ENCODE results near the gene RCAN2. TPM values are rescaled to one million over a fixed set of nuclear protein-coding genes. Genes with fewer than 3 reads are reported as not detected.
"Not testable (repeated sequence)": the region's sequence is repeated elsewhere in the genome, so short reads cannot be mapped to it uniquely, and the experiment has no call there.

The RCAN2 gene
- total RNA-seq, 6 donors from 2014 or later = 4.8 to 14.6 (median 9.1) TPM

DNA sequence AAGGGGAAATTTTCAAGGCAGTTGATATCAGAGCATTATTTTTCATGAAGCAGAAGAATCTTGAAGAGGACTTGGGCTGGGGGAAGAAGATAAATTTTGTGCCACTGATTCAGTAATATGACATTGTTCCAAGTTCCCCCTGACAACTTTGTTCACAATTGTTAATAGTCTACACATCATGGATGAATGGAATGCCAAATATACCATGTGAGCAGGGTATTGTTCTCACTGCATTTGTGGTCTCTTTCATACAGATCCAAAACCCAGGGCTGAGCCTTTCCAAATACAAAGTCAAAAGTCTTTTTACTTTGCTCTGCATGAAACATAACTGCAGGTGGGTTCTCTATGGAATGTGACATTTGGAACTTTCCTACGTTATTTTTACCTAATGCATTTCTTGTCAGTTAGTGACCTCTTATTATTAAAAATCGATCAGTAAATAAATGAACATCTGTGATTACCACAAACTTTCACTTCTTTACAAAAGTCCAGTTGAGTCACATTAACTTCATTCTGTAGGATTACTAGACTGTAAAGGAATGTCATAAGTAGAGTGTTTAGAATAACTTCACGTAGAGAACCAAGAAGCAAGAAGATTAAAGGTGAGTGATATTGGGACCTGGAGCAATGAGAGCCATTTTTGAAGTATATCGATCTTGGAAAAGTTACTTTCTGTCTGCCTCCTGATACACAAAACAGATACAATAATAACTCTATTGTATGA lies 100.9 kb downstream of the RCAN2 start:
- H3K27ac ChIP-seq = no peak overlapping the region
- TF ChIP-seq POLR2A (IDR thresholded peaks at IDR 0.05) (no peak), EP300 (IDR thresholded peaks at IDR 0.05) (no peak), POLR2AphosphoS5 (IDR thresholded peaks at IDR 0.05) (no peak)
- TF ChIP-seq, protein P1, sequence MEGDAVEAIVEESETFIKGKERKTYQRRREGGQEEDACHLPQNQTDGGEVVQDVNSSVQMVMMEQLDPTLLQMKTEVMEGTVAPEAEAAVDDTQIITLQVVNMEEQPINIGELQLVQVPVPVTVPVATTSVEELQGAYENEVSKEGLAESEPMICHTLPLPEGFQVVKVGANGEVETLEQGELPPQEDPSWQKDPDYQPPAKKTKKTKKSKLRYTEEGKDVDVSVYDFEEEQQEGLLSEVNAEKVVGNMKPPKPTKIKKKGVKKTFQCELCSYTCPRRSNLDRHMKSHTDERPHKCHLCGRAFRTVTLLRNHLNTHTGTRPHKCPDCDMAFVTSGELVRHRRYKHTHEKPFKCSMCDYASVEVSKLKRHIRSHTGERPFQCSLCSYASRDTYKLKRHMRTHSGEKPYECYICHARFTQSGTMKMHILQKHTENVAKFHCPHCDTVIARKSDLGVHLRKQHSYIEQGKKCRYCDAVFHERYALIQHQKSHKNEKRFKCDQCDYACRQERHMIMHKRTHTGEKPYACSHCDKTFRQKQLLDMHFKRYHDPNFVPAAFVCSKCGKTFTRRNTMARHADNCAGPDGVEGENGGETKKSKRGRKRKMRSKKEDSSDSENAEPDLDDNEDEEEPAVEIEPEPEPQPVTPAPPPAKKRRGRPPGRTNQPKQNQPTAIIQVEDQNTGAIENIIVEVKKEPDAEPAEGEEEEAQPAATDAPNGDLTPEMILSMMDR (IDR thresholded peaks at IDR 0.05) = no peak
- no peaks in the 10 kb centered on the region for H3K36me3 ChIP-seq
- H3K4me1 ChIP-seq = no peaks in the 10 kb centered on the region
- H3K27me3 ChIP-seq = no peaks in the 10 kb centered on the region
- no peaks in the 10 kb centered on the region for H3K9me3 ChIP-seq
- ATAC-seq (ENCODE audit: low FRiP score in 2 of 2) (no peak), DNase-seq (no peak)
- no peak overlapping the region for H3K4me3 ChIP-seq
- 88 to 93% methylated on average over 4 of the region's 4 CpGs for WGBS, 2 donors

DNA sequence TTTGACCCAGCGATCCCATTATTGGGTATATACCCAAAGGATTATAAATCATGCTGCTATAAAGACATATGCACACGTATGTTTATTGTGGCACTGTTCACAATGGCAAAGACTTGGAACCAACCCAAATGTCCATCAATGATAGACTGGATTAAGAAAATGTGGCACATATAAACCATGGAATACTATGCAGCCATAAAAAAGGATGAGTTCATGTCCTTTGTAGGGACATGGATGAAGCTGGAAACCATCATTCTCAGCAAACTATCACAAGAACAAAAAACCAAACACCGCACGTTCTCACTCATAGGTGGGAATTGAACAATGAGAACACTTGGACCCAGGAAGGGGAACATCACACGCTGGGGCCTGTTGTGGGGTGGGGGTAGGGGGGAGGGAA lies 103.5 kb downstream of the RCAN2 start:
- 88% methylated on average over 5 of the region's 5 CpGs for WGBS, 2 donors
- DNase-seq; H3K4me3 ChIP-seq; H3K27me3 ChIP-seq; H3K27ac ChIP-seq; ATAC-seq (ENCODE audit: low FRiP score in 2 of 2); H3K36me3 ChIP-seq; H3K4me1 ChIP-seq; H3K9me3 ChIP-seq: not testable (repeated sequence)

DNA sequence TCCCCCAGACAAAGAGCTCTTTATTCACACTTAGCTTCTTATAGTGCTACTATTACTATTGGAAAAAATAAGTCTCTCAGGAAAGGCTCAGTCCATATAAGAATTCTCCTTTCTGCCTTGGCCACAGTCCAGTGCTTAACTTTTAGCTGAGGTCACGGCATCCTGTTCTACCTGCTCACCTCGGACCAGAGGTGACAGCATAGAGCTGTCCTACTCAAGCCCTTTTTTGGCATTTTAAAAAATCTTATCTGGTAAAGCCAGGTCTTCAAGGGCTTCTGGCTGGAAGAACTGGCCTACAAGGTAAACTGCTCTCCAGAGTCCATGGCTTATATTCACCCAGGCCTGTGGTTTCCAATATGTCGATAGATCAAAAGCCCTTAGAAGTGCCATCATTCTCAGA lies 109.7 kb downstream of the RCAN2 start:
- Histone ChIP-seq H3K4me1 (peaks cover 0 to 18% (median 10%) of the 10 kb centered on the region in 4 donors), H3K4me3 (no peak overlapping the region), H3K27me3 (no peaks in the 10 kb centered on the region), H3K36me3 (no peaks in the 10 kb centered on the region), H3K9me3 (no peaks in the 10 kb centered on the region), H3K27ac (no peak overlapping the region)
- WGBS, 2 donors = 70 to 75% methylated on average over 3 of the region's 3 CpGs
- no peak for DNase-seq
- TF ChIP-seq EP300 (IDR thresholded peaks at IDR 0.05) = no peak
- TF ChIP-seq POLR2AphosphoS5 (IDR thresholded peaks at IDR 0.05) = no peak
- no peak for TF ChIP-seq POLR2A (IDR thresholded peaks at IDR 0.05)
- TF ChIP-seq, protein P1 (IDR thresholded peaks at IDR 0.05) = no peak
- no peak for ATAC-seq (ENCODE audit: low FRiP score in 2 of 2)

DNA sequence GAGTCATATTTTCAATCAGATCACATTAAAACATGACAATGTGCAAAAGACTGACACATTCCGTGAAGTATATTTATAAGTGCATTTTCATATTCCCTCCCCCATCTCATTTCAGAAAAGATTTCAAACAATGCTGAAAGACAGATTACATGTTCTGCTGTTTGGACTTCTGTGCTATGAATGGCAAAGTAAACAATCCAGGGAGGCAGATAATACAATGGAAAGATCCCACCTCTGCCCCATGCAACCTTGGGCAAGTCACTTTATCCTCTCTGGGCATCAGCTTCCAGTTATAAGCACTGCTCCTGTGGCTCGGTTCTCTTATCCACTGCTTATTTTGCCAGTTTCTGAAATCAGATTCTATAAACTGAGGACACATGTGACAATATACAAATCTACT lies 110.2 kb downstream of the RCAN2 start:
- WGBS, 2 donors = 52 to 57% methylated on average over 2 of the region's 2 CpGs
- ATAC-seq (ENCODE audit: low FRiP score in 2 of 2) (no peak), DNase-seq (no peak)
- Histone ChIP-seq H3K27ac (no peak overlapping the region), H3K36me3 (no peaks in the 10 kb centered on the region), H3K27me3 (no peaks in the 10 kb centered on the region), H3K4me3 (no peak overlapping the region), H3K4me1 (peaks cover 0 to 18% (median 10%) of the 10 kb centered on the region in 4 donors), H3K9me3 (no peaks in the 10 kb centered on the region)
- TF ChIP-seq POLR2A (IDR thresholded peaks at IDR 0.05) = no peak
- TF ChIP-seq EP300 (IDR thresholded peaks at IDR 0.05) = no peak

DNA sequence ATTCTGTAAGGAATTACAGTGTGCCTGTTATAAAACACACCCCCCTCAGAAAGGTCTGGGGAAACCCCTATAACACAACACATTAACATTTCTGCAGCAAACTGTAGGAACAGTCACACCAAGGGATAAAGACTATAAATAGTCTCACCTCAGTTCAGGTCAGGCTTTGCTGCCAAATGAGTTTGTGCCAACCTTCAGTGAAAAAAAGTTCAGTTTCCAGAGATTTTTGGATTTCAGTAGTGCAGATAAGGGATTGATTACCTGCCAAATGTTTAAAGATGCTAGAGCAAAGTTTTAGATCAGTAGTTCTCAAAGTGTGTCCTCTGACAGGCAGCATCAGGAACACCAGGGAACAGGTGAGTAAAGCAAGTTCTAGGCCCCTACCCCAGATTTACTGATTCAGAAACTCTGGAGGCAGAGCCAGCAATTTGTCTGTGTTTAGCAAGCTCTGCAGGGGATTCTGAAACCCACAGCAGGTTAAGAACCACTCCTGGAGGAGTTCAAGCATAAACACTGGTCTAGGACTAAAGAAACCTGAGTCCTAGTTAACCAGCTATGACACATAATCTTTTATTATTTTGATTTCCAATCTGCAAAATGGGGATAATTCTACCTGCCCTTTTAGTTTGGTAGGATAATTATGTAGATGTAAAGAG lies 111.0 kb downstream of the RCAN2 start:
- peaks cover 0 to 18% (median 10%) of the 10 kb centered on the region in 4 donors for H3K4me1 ChIP-seq
- ATAC-seq (ENCODE audit: low FRiP score in 2 of 2) (no peak), DNase-seq (no peak)
- H3K27ac ChIP-seq = no peak overlapping the region
- TF ChIP-seq, protein P1 (IDR thresholded peaks at IDR 0.05) = no peak
- TF ChIP-seq POLR2AphosphoS5 (IDR thresholded peaks at IDR 0.05) = no peak
- no peak for TF ChIP-seq POLR2A (IDR thresholded peaks at IDR 0.05)
- TF ChIP-seq EP300 (IDR thresholded peaks at IDR 0.05) = no peak
- H3K4me3 ChIP-seq = no peak overlapping the region
- no peaks in the 10 kb centered on the region for H3K27me3 ChIP-seq
- H3K9me3 ChIP-seq = no peaks in the 10 kb centered on the region
- no peaks in the 10 kb centered on the region for H3K36me3 ChIP-seq

Measured in upper lobe of left lung (tissue), 6 donors.